ENCODE data around the gene NACA.

DNA sequence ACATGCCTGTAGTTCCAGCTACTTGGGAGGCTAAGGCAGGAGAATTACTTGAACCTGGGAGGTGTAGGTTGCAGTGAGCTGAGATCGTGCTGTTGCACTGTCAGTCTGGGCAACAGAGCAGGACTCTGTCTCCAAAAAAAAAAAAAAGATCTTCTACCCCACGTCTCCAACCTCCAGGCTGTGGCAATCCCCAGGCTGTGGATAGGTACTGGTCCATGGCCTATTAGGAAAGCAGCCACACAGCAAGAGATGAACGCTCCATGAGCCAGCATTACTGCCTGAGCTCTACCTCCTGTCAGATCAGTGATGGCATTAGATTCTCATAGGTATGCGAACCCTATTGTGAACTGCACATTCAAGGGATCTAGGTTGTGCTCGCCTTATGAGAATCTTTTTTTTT is 30.9 kb downstream of the NACA start:
- no peak for TF ChIP-seq SIN3A (IDR thresholded peaks at IDR 0.05; ENCODE audit: borderline replicate concordance, insufficient read depth, low read length)
- TF ChIP-seq, protein P1, sequence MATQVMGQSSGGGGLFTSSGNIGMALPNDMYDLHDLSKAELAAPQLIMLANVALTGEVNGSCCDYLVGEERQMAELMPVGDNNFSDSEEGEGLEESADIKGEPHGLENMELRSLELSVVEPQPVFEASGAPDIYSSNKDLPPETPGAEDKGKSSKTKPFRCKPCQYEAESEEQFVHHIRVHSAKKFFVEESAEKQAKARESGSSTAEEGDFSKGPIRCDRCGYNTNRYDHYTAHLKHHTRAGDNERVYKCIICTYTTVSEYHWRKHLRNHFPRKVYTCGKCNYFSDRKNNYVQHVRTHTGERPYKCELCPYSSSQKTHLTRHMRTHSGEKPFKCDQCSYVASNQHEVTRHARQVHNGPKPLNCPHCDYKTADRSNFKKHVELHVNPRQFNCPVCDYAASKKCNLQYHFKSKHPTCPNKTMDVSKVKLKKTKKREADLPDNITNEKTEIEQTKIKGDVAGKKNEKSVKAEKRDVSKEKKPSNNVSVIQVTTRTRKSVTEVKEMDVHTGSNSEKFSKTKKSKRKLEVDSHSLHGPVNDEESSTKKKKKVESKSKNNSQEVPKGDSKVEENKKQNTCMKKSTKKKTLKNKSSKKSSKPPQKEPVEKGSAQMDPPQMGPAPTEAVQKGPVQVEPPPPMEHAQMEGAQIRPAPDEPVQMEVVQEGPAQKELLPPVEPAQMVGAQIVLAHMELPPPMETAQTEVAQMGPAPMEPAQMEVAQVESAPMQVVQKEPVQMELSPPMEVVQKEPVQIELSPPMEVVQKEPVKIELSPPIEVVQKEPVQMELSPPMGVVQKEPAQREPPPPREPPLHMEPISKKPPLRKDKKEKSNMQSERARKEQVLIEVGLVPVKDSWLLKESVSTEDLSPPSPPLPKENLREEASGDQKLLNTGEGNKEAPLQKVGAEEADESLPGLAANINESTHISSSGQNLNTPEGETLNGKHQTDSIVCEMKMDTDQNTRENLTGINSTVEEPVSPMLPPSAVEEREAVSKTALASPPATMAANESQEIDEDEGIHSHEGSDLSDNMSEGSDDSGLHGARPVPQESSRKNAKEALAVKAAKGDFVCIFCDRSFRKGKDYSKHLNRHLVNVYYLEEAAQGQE (IDR thresholded peaks at IDR 0.05; ENCODE audit: insufficient read depth in 1 of 2, low read depth in 2 of 2, low read length in 2 of 2), result no peak
